IMR-90 (cell line): ENCODE data around the gene AIMP1. TPM values are rescaled to one million over a fixed set of nuclear protein-coding genes. Genes with fewer than 3 reads are reported as not detected.

Source experiments
- ATAC-seq: fragments of 200-7000 bp; cut with Tn5 transposase; 2 replicates; pipeline ENCODE4 v1.9.1; 2020; ENCODE audit warnings: low read depth, mild to moderate bottlenecking, moderate library complexity
- BruUV-seq: library from RNA; stranded (reverse); fragments of 400-500 nt; replicated peaks from 2 replicates; lab custom pipeline; 2021; lab: Mats Ljungman, UMichigan
- CTCF ChIA-PET: fragments of 300-600 bp; formaldehyde crosslinking; extraction: SDS; loops from one replicate; lab custom pipeline; 2021; ENCODE audit warnings: antibody characterized with exemption; lab: Yijun Ruan, JAX
- POLR2A ChIA-PET: fragments of 300-600 bp; sonication (Branson Sonifier 250); formaldehyde crosslinking; loops from one replicate; lab custom pipeline; 2022; ENCODE audit warnings: antibody characterized with exemption; ENCODE audit not compliant: unreplicated experiment; lab: Charles Lee
- DNase-seq: peaks from one replicate; pipeline ENCODE4 v3.0.0; 2013
- H2AFZ ChIP-seq: replicated peaks from 2 replicates; pipeline ENCODE3; 2013; ENCODE audit warnings: low read length, mild to moderate bottlenecking; ENCODE audit not compliant: poor library complexity
- H2AK5ac ChIP-seq: 2 replicates; pipeline ENCODE4 v1.6.1; 2013; ENCODE audit warnings: low read depth, low read length, inconsistent platforms
- H2AK9ac ChIP-seq: replicated peaks from 2 replicates; pipeline ENCODE3; 2013; ENCODE audit warnings: mild to moderate bottlenecking, low read depth, low read length, moderate library complexity; ENCODE audit not compliant: poor library complexity
- H2BK120ac ChIP-seq: 2 replicates; pipeline ENCODE4 v1.6.1; 2013; ENCODE audit warnings: low read depth, low read length, inconsistent platforms
- H2BK15ac ChIP-seq: 3 replicates; pipeline ENCODE4 v1.6.1; 2013; ENCODE audit warnings: low read depth, low read length, inconsistent platforms
- H2BK20ac ChIP-seq: 2 replicates; pipeline ENCODE4 v1.6.1; 2013; ENCODE audit warnings: low read depth, mild to moderate bottlenecking, inconsistent platforms, low read length, moderate library complexity
- H2BK5ac ChIP-seq: 2 replicates; pipeline ENCODE4 v1.6.1; 2013; ENCODE audit warnings: mild to moderate bottlenecking, low read depth, low read length, inconsistent platforms; ENCODE audit not compliant: poor library complexity, severe bottlenecking
- H3K14ac ChIP-seq: replicated peaks from 2 replicates; pipeline ENCODE4 v1.6.1; 2013; ENCODE audit warnings: low read depth, low read length, inconsistent platforms
- H3K18ac ChIP-seq: 2 replicates; pipeline ENCODE4 v1.6.1; 2013; ENCODE audit warnings: low read depth, low read length, control low read depth
- H3K23ac ChIP-seq: 2 replicates; pipeline ENCODE4 v1.6.1; 2013; ENCODE audit warnings: low read depth, low read length, inconsistent platforms
- H3K27ac ChIP-seq: 2 replicates; pipeline ENCODE4 v1.5.1; 2013; ENCODE audit warnings: mild to moderate bottlenecking, control low read depth, low read length; ENCODE audit not compliant: insufficient read depth
- H3K27me3 ChIP-seq: 2 replicates; pipeline ENCODE4 v1.6.1; 2013; ENCODE audit warnings: low read length; ENCODE audit not compliant: control insufficient read depth, insufficient read depth
- H3K36me3 ChIP-seq: 2 replicates; pipeline ENCODE4 v1.6.1; 2013; ENCODE audit warnings: low read length, mixed read lengths; ENCODE audit not compliant: control insufficient read depth, insufficient read depth
- H3K4ac ChIP-seq: 2 replicates; pipeline ENCODE4 v1.6.1; 2013; ENCODE audit warnings: low read depth, low read length, inconsistent platforms
- H3K4me1 ChIP-seq: 2 replicates; pipeline ENCODE4 v1.6.1; 2013; ENCODE audit warnings: low read length, mixed read lengths; ENCODE audit not compliant: control insufficient read depth, insufficient read depth
- H3K4me2 ChIP-seq: 2 replicates; pipeline ENCODE4 v1.6.1; 2013; ENCODE audit warnings: low read depth, mild to moderate bottlenecking, control low read depth, low read length, moderate library complexity
- H3K4me3 ChIP-seq: 2 replicates; pipeline ENCODE4 v1.5.1; 2013; ENCODE audit warnings: low read depth, mild to moderate bottlenecking, control low read depth, low read length, moderate library complexity; ENCODE audit not compliant: insufficient read depth
- H3K56ac ChIP-seq: 2 replicates; pipeline ENCODE4 v1.6.1; 2013; ENCODE audit warnings: low read length, inconsistent platforms; ENCODE audit not compliant: insufficient read depth; ENCODE audit errors: extremely low read depth
- H3K79me1 ChIP-seq, 2 experiments: 2 replicates each; pipeline ENCODE4 v1.6.1; 2013; ENCODE audit warnings: low read length in 2 of 2, inconsistent platforms in 1 of 2, low read depth in 1 of 2
- H3K9ac ChIP-seq: 2 replicates; pipeline ENCODE4 v1.6.1; 2013; ENCODE audit warnings: low read depth, low read length, control low read depth
- H3K9me1 ChIP-seq: 2 replicates; pipeline ENCODE4 v1.6.1; 2013; ENCODE audit warnings: low read length, inconsistent platforms; ENCODE audit not compliant: insufficient read depth
- H3K9me3 ChIP-seq: 2 replicates; pipeline ENCODE4 v1.6.1; 2013; ENCODE audit warnings: low read length; ENCODE audit not compliant: control insufficient read depth, insufficient read depth
- H4K20me1 ChIP-seq: 2 replicates; pipeline ENCODE4 v1.6.1; 2013; ENCODE audit warnings: low read length, inconsistent platforms; ENCODE audit not compliant: insufficient read depth
- H4K5ac ChIP-seq: 2 replicates; pipeline ENCODE4 v1.6.1; 2013; ENCODE audit warnings: mild to moderate bottlenecking, low read depth, low read length, control low read depth
- H4K8ac ChIP-seq, 2 experiments: 2 replicates each; pipeline ENCODE4 v1.6.1; 2013; ENCODE audit warnings: low read depth in 2 of 2, low read length in 2 of 2, control low read depth in 1 of 2, inconsistent platforms in 1 of 2
- H4K91ac ChIP-seq: 2 replicates; pipeline ENCODE4 v1.6.1; 2013; ENCODE audit warnings: low read depth, low read length, inconsistent platforms; ENCODE audit not compliant: insufficient read depth
- BHLHE40 ChIP-seq: fragments of 150-350 bp; IDR thresholded peaks from 2 replicates; pipeline ENCODE4 v1.6.1; 2016; ENCODE audit warnings: mild to moderate bottlenecking, low read depth, low read length
- CEBPB ChIP-seq: IDR thresholded peaks from 2 replicates; pipeline ENCODE4 v1.6.1; 2012; ENCODE audit warnings: low read depth, low read length, improper control_type of control experiment
- FOS ChIP-seq: fragments of 150-350 bp; IDR thresholded peaks from 2 replicates; pipeline ENCODE4 v1.6.1; 2016; ENCODE audit warnings: low read depth, low read length
- MAZ ChIP-seq: IDR thresholded peaks from 2 replicates; pipeline ENCODE4 v1.6.1; 2012; ENCODE audit warnings: low read depth, mild to moderate bottlenecking, low read length, improper control_type of control experiment, moderate library complexity, borderline replicate concordance
- MXI1 ChIP-seq: IDR thresholded peaks from 2 replicates; pipeline ENCODE4 v1.6.1; 2012; ENCODE audit warnings: low read depth, mild to moderate bottlenecking, low read length, moderate library complexity, borderline replicate concordance
- NFE2L2 ChIP-seq: fragments of 150-350 bp; IDR thresholded peaks from 2 replicates; pipeline ENCODE4 v1.6.1; 2016; ENCODE audit warnings: low read depth, mild to moderate bottlenecking, low read length
- SMC3 ChIP-seq: fragments of 150-350 bp; IDR thresholded peaks from 2 replicates; pipeline ENCODE4 v1.6.1; 2016; ENCODE audit warnings: low read depth, mild to moderate bottlenecking, antibody characterized with exemption, low read length, moderate library complexity
- WGBS, 2 experiments: methylation state at CpG; one replicate each; pipeline versions ENCODE4 v1.1.5 to v1.1.7; 2013; ENCODE audit warnings: missing lambda C conversion rate in 2 of 2; ENCODE audit not compliant: insufficient read length in 1 of 2; ENCODE audit errors: extremely low coverage in 2 of 2; 5-methylcytosine and 5-hydroxymethylcytosine counted together
- dilution Hi-C: fragments of 300-500 bp; cut with HindIII; formaldehyde crosslinking; loops from one replicate; pipeline ENCODE4 v1.14.3; 2018; ENCODE audit warnings: low sequenced_read_pairs; ENCODE audit not compliant: unreplicated experiment
- in situ Hi-C: fragments of 300-500 bp; cut with MboI; formaldehyde crosslinking; loops from 3 replicates; pipeline ENCODE4 v1.14.3; 2019; ENCODE audit warnings: low sequenced_read_pairs, inconsistent platforms, mixed read lengths
- intact Hi-C: fragments of 100-400 bp; cut with micrococcal nuclease; formaldehyde crosslinking; loops from 2 replicates; pipeline ENCODE4 v1.10.0; 2022
- polyA plus RNA-seq, 3 experiments: library from polyadenylated mRNA; depleted of rRNA; stranded (reverse); fragments of >200 nt; gene quantifications; 2 replicates each; pipeline ENCODE4 v1.2.3, GENCODE V29; 2012; ENCODE audit warnings: low replicate concordance in 1 of 3
- total RNA-seq: library from RNA; depleted of rRNA; stranded (reverse); fragments of >200 nt; gene quantifications from 2 replicates; pipeline ENCODE4 v1.2.3, GENCODE V29; 2012

Gene AIMP1
- total and polyA plus RNA-seq, 2 of the 4 experiments (the other 2 are of a cell fraction), result 11.8 to 21.4 TPM

- dilution Hi-C loops, result no loop called here
- Histone ChIP-seq H2BK20ac (no peak overlapping the region), H3K9ac (no peak overlapping the region), H4K20me1 (peaks cover 3% of the 10 kb centered on the region; the same call in 1 of the 2 replicates), H2AK5ac (no peak overlapping the region), H3K9me3 (no peaks in the 10 kb centered on the region), H3K4me3 (no peak overlapping the region), H3K4me1 (peaks cover 3% of the 10 kb centered on the region), H3K4ac (no peak overlapping the region), H3K27me3 (no peaks in the 10 kb centered on the region; the same call in 1 of the 2 replicates), H3K18ac (no peak overlapping the region), H2AFZ (no peak overlapping the region), H3K14ac (no peak overlapping the region), H2BK120ac (no peak overlapping the region), H3K23ac (no peak overlapping the region), H3K27ac (no peak overlapping the region), H3K4me2 (no peak overlapping the region), H4K8ac (no peak overlapping the region), H4K5ac (no peak overlapping the region), H3K56ac (no peak overlapping the region), H2BK5ac (no peak overlapping the region), H4K91ac (no peak overlapping the region), H2BK15ac (no peak overlapping the region), H3K36me3 (no peaks in the 10 kb centered on the region), H2AK9ac (no peak overlapping the region), H3K9me1 (0 out of 2 replicates have a peak, but pooled peaks cover 3% of the 10 kb centered on the region), H3K79me1 (no peaks in the 10 kb centered on the region)
- intact Hi-C loops, result loop anchor here (2.0 kb wide), 1 partner anchor 1297 kb away; no protein-coding TSS in a partner anchor
- WGBS, 2 experiments, result no CpG with 5 or more reads among the region's 2 CpGs
- ChIA-PET POLR2A (no interaction called here), CTCF (interaction anchor here (0.6 to 2.0 kb wide), 5 partner anchors 99 to 528 kb away, joined by 3 to 7 read pairs (median 4); no protein-coding TSS in a partner anchor)
- no TSS peak for BruUV-seq
- TF ChIP-seq NFE2L2 (no peak), MAZ (no peak), MXI1 (no peak), BHLHE40 (no peak), FOS (no peak), SMC3 (no peak), CEBPB (no peak)
- in situ Hi-C loops, result loop anchor here (5.0 kb wide), 2 partner anchors 132 to 527 kb away; no protein-coding TSS in a partner anchor
- ATAC-seq, result no peak
- no peak for DNase-seq
These were observed 53.9 kb downstream of the AIMP1 start for GRCh38 chr4:106370214-106370613.
